Lower lobe of right lung (tissue), 2 donors: ENCODE data around the gene SIRPB1. TPM values are rescaled to one million over a fixed set of nuclear protein-coding genes. Genes with fewer than 3 reads are reported as not detected.
"Not testable (repeated sequence)": the region's sequence is repeated elsewhere in the genome, so short reads cannot be mapped to it uniquely, and the experiment has no call there.

Experiments used
- ATAC-seq, 2 donors: fragments of 200-7000 bp; cut with Tn5 transposase; one replicate each; pipeline ENCODE4 v1.9.1; 2020 to 2022; ENCODE audit warnings: mild to moderate bottlenecking in 2 of 2, moderate library complexity in 2 of 2
- DNase-seq: peaks from one replicate; pipeline ENCODE4 v3.0.0-alpha.2; 2020
- H3K27ac ChIP-seq: fragments of 200-600 bp; one replicate; pipeline ENCODE4 v1.8.0; 2022
- H3K27me3 ChIP-seq: fragments of 200-600 bp; one replicate; pipeline ENCODE4 v1.8.0; 2022; ENCODE audit warnings: low read depth
- H3K36me3 ChIP-seq: fragments of 200-600 bp; one replicate; pipeline ENCODE4 v1.8.0; 2022; ENCODE audit warnings: mild to moderate bottlenecking
- H3K4me1 ChIP-seq: fragments of 200-600 bp; one replicate; pipeline ENCODE4 v1.8.0; 2022
- H3K4me3 ChIP-seq: fragments of 200-600 bp; one replicate; pipeline ENCODE4 v1.8.0; 2022; ENCODE audit warnings: mild to moderate bottlenecking
- H3K9me3 ChIP-seq: fragments of 200-600 bp; one replicate; pipeline ENCODE4 v1.8.0; 2022
- CTCF ChIP-seq: fragments of 200-600 bp; IDR thresholded peaks from one replicate; pipeline ENCODE4 v1.8.0; 2022; ENCODE audit warnings: antibody characterized with exemption, mild to moderate bottlenecking
- intact Hi-C: fragments of 100-400 bp; cut with DNase I; formaldehyde crosslinking; loops from one replicate; pipeline ENCODE4 v1.11.0; 2022
- total RNA-seq: library from RNA; stranded (reverse); fragmentation: NEBNext Ultra II Directional; extraction: Animal tissue kit (Norgen Biotek cat#: 25700); gene quantifications from one replicate; pipeline ENCODE4 v1.2.1, GENCODE V29; 2021
- donor health status: DM: no; HTN: yes; CAD: no; lungs with severe emphysema.

SIRPB1 gene
- total RNA-seq, 1 donor from 2014 or later, result 35.8 TPM

GRCh38 chr20:1618479-1618878 is 1.3 kb downstream of the SIRPB1 start:
- no peak for TF ChIP-seq CTCF
- Histone ChIP-seq H3K27ac (no peak overlapping the region), H3K9me3 (no peaks in the 10 kb centered on the region), H3K4me1 (peaks cover 20% of the 10 kb centered on the region), H3K36me3 (no peaks in the 10 kb centered on the region), H3K27me3 (no peaks in the 10 kb centered on the region), H3K4me3 (peak overlapping the region; percentile 38)
- DNase-seq (peak; percentile 13), ATAC-seq (no peak)
- intact Hi-C loops, result no loop called here

GRCh38 chr20:1616858-1617434 is 2.9 kb downstream of the SIRPB1 start:
- no peaks in the 10 kb centered on the region for H3K36me3 ChIP-seq
- ATAC-seq, result no peak
- H3K4me3 ChIP-seq, result no peak overlapping the region
- intact Hi-C loops, result no loop called here
- H3K4me1 ChIP-seq, result peaks cover 5% of the 10 kb centered on the region
- no peak overlapping the region for H3K27ac ChIP-seq
- TF ChIP-seq CTCF, result no peak
- no peaks in the 10 kb centered on the region for H3K27me3 ChIP-seq
- DNase-seq, result no peak
- no peaks in the 10 kb centered on the region for H3K9me3 ChIP-seq

- H3K9me3 ChIP-seq, H3K27me3 ChIP-seq, intact Hi-C loops, H3K27ac ChIP-seq, DNase-seq, H3K4me1 ChIP-seq, H3K4me3 ChIP-seq, H3K36me3 ChIP-seq, ATAC-seq: not testable (repeated sequence)
These were observed 9.4 kb downstream of the SIRPB1 start for GRCh38 chr20:1610404-1610803.

- H3K36me3 ChIP-seq, H3K4me3 ChIP-seq, H3K9me3 ChIP-seq, H3K27ac ChIP-seq, intact Hi-C loops, H3K27me3 ChIP-seq, DNase-seq, ATAC-seq, H3K4me1 ChIP-seq: not testable (repeated sequence)
These were observed 11.0 kb downstream of the SIRPB1 start for GRCh38 chr20:1608678-1609347.

- H3K9me3 ChIP-seq, result no peaks in the 10 kb centered on the region
- H3K36me3 ChIP-seq, result no peaks in the 10 kb centered on the region
- H3K27me3 ChIP-seq, result no peaks in the 10 kb centered on the region
- DNase-seq, result no peak
- no peak overlapping the region for H3K27ac ChIP-seq
- H3K4me3 ChIP-seq, result no peak overlapping the region
- H3K4me1 ChIP-seq, result no peaks in the 10 kb centered on the region
- no peak for TF ChIP-seq CTCF
- intact Hi-C loops, result no loop called here
- no peak for ATAC-seq
These were observed 19.1 kb downstream of the SIRPB1 start for GRCh38 chr20:1600736-1601135.

- no peaks in the 10 kb centered on the region for H3K4me1 ChIP-seq
- no peak for TF ChIP-seq CTCF
- no peak overlapping the region for H3K27ac ChIP-seq
- DNase-seq (no peak), ATAC-seq (no peak)
- H3K36me3 ChIP-seq, result no peaks in the 10 kb centered on the region
- H3K27me3 ChIP-seq, result no peaks in the 10 kb centered on the region
- H3K9me3 ChIP-seq, result no peaks in the 10 kb centered on the region
- no peak overlapping the region for H3K4me3 ChIP-seq
- intact Hi-C loops, result no loop called here
These were observed 24.5 kb downstream of the SIRPB1 start for GRCh38 chr20:1595333-1595732.
